ENCODE data around the gene LHFPL2.
A peak's percentile ranks its signal among the peaks of the same experiment; 100 is the strongest.

LHFPL2 gene

DNA sequence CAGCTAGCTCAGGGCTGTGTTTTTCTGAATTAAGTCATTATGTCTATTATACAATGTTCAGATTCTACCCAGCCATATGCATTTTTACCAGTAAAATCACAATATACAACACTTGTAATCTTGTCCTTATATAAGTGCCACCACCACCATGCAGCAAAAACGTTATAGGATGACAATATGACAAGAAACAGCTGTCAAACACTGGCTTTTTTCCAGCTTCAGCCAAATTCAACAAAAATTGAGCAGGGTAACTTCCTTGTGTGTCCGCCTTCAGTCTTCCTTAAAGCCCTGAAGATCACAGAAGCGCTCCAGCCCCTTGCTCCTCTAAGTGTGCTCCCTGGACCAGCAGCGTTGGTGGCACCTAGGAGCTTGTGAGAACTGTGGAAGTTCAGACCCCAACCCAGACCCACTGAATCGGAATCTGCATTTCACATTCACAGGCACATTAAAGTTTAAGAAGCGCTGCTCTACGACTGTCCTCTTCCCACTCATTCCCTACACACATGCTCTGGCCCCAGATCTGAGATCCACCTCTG lies 111.8 kb downstream of the LHFPL2 start:
- no peak for DNase-seq (ENCODE audit: low read depth)
- H3K4me3 ChIP-seq (ENCODE audit: low read depth, low read length), result no peak overlapping the region
- TF ChIP-seq, protein P1, sequence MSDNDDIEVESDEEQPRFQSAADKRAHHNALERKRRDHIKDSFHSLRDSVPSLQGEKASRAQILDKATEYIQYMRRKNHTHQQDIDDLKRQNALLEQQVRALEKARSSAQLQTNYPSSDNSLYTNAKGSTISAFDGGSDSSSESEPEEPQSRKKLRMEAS (IDR thresholded peaks at IDR 0.05; ENCODE audit: low read depth, low read length), result no peak
- TF ChIP-seq MYC (IDR thresholded peaks at IDR 0.05; ENCODE audit: low read depth, low read length), result no peak
- no peak for TF ChIP-seq POLR2A (IDR thresholded peaks at IDR 0.05; ENCODE audit: extremely low read depth, insufficient read length)
- TF ChIP-seq, protein P2, sequence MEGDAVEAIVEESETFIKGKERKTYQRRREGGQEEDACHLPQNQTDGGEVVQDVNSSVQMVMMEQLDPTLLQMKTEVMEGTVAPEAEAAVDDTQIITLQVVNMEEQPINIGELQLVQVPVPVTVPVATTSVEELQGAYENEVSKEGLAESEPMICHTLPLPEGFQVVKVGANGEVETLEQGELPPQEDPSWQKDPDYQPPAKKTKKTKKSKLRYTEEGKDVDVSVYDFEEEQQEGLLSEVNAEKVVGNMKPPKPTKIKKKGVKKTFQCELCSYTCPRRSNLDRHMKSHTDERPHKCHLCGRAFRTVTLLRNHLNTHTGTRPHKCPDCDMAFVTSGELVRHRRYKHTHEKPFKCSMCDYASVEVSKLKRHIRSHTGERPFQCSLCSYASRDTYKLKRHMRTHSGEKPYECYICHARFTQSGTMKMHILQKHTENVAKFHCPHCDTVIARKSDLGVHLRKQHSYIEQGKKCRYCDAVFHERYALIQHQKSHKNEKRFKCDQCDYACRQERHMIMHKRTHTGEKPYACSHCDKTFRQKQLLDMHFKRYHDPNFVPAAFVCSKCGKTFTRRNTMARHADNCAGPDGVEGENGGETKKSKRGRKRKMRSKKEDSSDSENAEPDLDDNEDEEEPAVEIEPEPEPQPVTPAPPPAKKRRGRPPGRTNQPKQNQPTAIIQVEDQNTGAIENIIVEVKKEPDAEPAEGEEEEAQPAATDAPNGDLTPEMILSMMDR (IDR thresholded peaks at IDR 0.05; ENCODE audit: low read depth, low read length), result no peak

DNA sequence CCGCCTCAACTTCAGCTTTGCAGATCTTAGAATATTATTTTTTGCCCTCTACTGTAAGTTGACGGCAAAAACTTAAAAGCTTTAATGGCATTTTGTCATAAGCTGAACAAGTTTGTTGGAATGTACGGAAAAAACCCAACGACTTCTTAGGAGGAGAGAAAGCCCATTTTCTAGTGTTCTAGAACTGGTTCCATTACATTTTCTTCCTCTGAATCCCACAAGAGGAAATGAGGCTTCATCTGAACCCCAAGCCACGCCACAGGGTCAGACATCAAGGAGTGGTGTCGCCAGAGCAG lies 113.7 kb downstream of the LHFPL2 start:
- TF ChIP-seq, protein P1 (IDR thresholded peaks at IDR 0.05; ENCODE audit: low read depth, low read length), result no peak
- TF ChIP-seq, protein P2 (IDR thresholded peaks at IDR 0.05; ENCODE audit: low read depth, low read length), result no peak
- TF ChIP-seq MYC (IDR thresholded peaks at IDR 0.05; ENCODE audit: low read depth, low read length) (no peak), POLR2A (IDR thresholded peaks at IDR 0.05; ENCODE audit: extremely low read depth, insufficient read length) (no peak)
- no peak overlapping the region for H3K4me3 ChIP-seq (ENCODE audit: low read depth, low read length)
- no peak for DNase-seq (ENCODE audit: low read depth)

DNA sequence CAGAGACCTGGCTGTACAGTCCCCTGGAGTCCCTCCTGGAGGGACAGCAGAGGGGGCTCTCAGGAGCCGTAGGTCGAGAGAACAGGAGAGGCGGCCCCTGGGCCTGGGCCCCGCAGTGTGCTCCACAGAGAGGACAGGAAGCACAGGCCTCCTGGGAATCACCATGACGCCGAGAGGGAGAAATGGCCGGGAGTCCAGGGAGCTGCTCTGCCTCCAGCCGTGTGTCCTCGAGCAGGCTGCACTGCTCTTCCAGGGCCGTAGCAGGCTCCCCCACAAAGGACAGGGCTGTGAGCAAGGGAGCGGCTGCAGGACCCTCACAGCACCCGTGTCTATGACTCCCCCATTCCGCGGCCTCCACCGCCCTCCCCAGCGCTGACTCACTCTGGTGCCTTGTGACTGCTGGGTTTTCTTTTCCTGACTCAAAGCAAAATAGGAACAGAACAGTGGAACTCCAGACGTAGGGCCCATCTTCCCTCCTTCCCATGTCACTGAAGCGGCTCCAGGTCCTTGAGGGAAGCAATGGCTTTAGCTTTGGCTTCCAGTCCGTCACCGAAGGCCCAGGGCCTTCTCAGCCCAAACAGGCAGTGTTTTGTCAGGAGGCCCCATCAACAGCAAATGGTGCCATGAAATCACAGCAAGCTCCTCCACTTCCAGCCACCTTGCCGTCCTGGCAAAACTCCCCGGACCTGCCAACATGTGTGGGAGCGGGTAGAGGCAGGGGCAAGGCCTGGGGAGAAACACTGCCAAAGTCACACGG lies 114.2 kb downstream of the LHFPL2 start:
- peak; percentile 53 for DNase-seq (ENCODE audit: low read depth)

DNA sequence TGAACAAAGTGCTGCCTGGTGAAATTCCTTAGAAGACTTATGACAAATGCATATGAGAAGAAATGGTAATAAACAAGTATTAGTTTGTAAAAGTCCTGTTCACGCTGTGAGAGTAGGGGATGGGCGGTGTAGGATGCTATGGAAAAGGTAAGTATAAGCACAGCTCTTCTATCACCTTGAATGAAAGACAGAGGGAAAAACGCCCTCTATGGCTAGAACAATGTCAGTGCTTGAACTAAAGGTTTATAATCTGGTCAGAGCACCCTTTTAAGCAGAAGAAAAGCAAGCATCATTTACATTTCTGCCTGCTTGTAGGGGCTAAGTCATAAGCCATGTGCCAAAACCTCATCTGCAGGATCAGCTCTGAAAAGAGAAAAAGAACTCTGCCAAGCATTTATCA lies 115.2 kb downstream of the LHFPL2 start:
- peak; percentile 47 for DNase-seq (ENCODE audit: low read depth)
- no peak overlapping the region for H3K4me3 ChIP-seq (ENCODE audit: low read depth, low read length)
- TF ChIP-seq, protein P2 (IDR thresholded peaks at IDR 0.05; ENCODE audit: low read depth, low read length), result peak; percentile 32
- TF ChIP-seq POLR2A (IDR thresholded peaks at IDR 0.05; ENCODE audit: extremely low read depth, insufficient read length) (no peak), MYC (IDR thresholded peaks at IDR 0.05; ENCODE audit: low read depth, low read length) (no peak)
- TF ChIP-seq, protein P1 (IDR thresholded peaks at IDR 0.05; ENCODE audit: low read depth, low read length), result no peak

More for the DNA sequence above, 114.2 kb downstream of the LHFPL2 start:
- H3K4me3 ChIP-seq (ENCODE audit: low read depth, low read length), result no peak overlapping the region
- TF ChIP-seq MYC (IDR thresholded peaks at IDR 0.05; ENCODE audit: low read depth, low read length) (no peak), POLR2A (IDR thresholded peaks at IDR 0.05; ENCODE audit: extremely low read depth, insufficient read length) (no peak)
- TF ChIP-seq, protein P2 (IDR thresholded peaks at IDR 0.05; ENCODE audit: low read depth, low read length), result no peak
- TF ChIP-seq, protein P1 (IDR thresholded peaks at IDR 0.05; ENCODE audit: low read depth, low read length), result no peak

DNA sequence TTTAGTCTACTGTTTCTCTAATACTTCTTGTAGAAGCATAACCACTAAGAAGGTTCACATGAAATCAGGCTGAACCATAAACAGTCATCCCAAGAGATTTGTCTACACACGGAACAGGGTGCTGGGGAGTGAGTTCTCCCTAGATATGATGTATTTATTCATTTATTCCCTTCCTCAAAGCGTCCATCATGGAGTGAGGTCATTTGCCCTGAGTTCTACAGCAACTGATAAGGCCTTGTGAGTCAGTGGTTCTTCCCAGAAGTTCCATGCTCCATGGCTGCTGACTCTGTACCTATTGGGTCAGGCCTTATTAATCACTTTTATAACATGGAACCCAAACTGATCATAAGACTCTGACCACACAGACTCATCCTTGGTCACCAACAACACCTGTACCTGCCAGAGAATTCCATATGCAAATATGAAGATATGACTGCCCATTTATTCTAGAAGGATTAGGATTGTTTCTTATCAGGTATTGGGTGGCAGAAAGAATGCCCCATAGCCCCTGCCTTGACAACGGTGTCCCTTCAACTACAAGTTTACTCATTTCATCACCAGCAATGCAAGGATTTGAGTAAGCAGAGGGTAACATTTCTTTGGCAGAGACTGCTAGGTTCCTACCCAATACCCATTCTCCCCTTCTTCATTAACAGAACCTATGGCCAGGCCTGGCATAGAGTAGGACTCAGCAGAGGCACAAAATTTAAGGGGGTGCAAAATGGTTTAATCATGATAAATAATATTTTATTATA lies 118.1 kb downstream of the LHFPL2 start:
- TF ChIP-seq, protein P2 (IDR thresholded peaks at IDR 0.05; ENCODE audit: low read depth, low read length), result no peak
- TF ChIP-seq, protein P1 (IDR thresholded peaks at IDR 0.05; ENCODE audit: low read depth, low read length), result no peak
- TF ChIP-seq MYC (IDR thresholded peaks at IDR 0.05; ENCODE audit: low read depth, low read length) (no peak), POLR2A (IDR thresholded peaks at IDR 0.05; ENCODE audit: extremely low read depth, insufficient read length) (no peak)
- no peak for DNase-seq (ENCODE audit: low read depth)
- no peak overlapping the region for H3K4me3 ChIP-seq (ENCODE audit: low read depth, low read length)
